Transverse colon (tissue), 4 donors: ENCODE results near the gene MAN1C1. TPM values are rescaled to one million over a fixed set of nuclear protein-coding genes. Genes with fewer than 3 reads are reported as not detected.

Source experiments
- DNase-seq: peaks from one replicate; pipeline ENCODE4 v3.0.0-alpha.2; 2019
- H3K27ac ChIP-seq, 4 donors: fragments of 200-600 bp; sonication (generic); 2 replicates each; pipeline ENCODE4 v1.5.1; 2016 to 2018; ENCODE audit warnings: inconsistent platforms in 4 of 4
- H3K27me3 ChIP-seq: fragments of 200-600 bp; sonication (generic); 2 replicates; pipeline ENCODE4 v1.5.1; 2017; ENCODE audit warnings: inconsistent platforms
- H3K36me3 ChIP-seq, 4 donors: fragments of 200-600 bp; sonication (generic); 2 replicates each; pipeline ENCODE4 v1.5.1; 2017 to 2019; ENCODE audit warnings: inconsistent platforms in 4 of 4
- H3K4me1 ChIP-seq, 4 donors: fragments of 200-600 bp; sonication (generic); 2 replicates each; pipeline ENCODE4 v1.5.1; 2017 to 2020; ENCODE audit warnings: inconsistent platforms in 4 of 4
- H3K4me3 ChIP-seq, 4 donors: fragments of 200-600 bp; sonication (generic); 1 replicate in 1 of 4; 2 replicates in 3 of 4; pipeline versions ENCODE4 v1.5.1 to v1.6.1; 2017 to 2019; ENCODE audit warnings: inconsistent platforms in 4 of 4
- H3K9me3 ChIP-seq, 2 donors: fragments of 200-600 bp; sonication (generic); 2 replicates each; pipeline ENCODE4 v1.5.1; 2017 to 2019; ENCODE audit warnings: inconsistent platforms in 2 of 2
- EP300 ChIP-seq: sonication (generic); formaldehyde crosslinking; IDR thresholded peaks from one replicate; pipeline ENCODE4 v1.6.1; 2017; ENCODE audit warnings: antibody characterized with exemption, low read depth
- POLR2A ChIP-seq: fragments of 450-650 bp; IDR thresholded peaks from one replicate; pipeline ENCODE4 v1.6.1; 2016; ENCODE audit warnings: antibody characterized with exemption, mild to moderate bottlenecking, moderate library complexity
- POLR2AphosphoS5 ChIP-seq, 3 donors: sonication (generic); formaldehyde crosslinking; IDR thresholded peaks; one replicate each; pipeline ENCODE4 v1.6.1; 2016; ENCODE audit warnings: antibody characterized with exemption in 3 of 3
- WGBS, 2 donors: methylation state at CpG; one replicate each; pipeline ENCODE4 v1.1.5; 2018; ENCODE audit warnings: low coverage in 1 of 2; 5-methylcytosine and 5-hydroxymethylcytosine counted together
- in situ Hi-C, 4 donors: fragments of 200-750 bp; cut with MboI; loops; one replicate each; pipeline versions ENCODE4 v1.15.0 to v1.15.1; 2017; ENCODE audit warnings: low sequenced_read_pairs in 3 of 4, low pct_ligation_motif_present in 1 of 4, low pct_unique_long_range_greater_than_20kb in 1 of 4
- intact Hi-C: fragments of 100-400 bp; cut with DNase I; formaldehyde crosslinking; loops from one replicate; pipeline ENCODE4 v1.15.1; 2023; ENCODE audit warnings: low total_unique reads
- total RNA-seq, 4 donors: library from RNA; depleted of rRNA; stranded (reverse); fragments of >200 nt; gene quantifications; one replicate each; pipeline ENCODE4 v1.1.0, GENCODE V29; 2016
- TF ChIP-seq, protein P1 (sequence below), 5 experiments: fragments of 200-600 bp in 3 of 5; fragments of 450-650 bp in 2 of 5; sonication (generic) in 3 of 5; IDR thresholded peaks; 1 replicate in 2 of 5; 2 replicates in 3 of 5; pipeline ENCODE4 v1.5.1; 2016 to 2017; ENCODE audit warnings: antibody characterized with exemption in 5 of 5, inconsistent platforms in 3 of 5, mild to moderate bottlenecking in 2 of 5, moderate library complexity in 1 of 5

The MAN1C1 gene
- total RNA-seq, 4 donors from 2014 or later, result 2.4 to 6.8 (median 4.3) TPM

GRCh38 chr1:25779388-25779787 is 162.8 kb downstream of the MAN1C1 start:
- Histone ChIP-seq H3K36me3 (no peaks in the 10 kb centered on the region), H3K9me3 (no peaks in the 10 kb centered on the region), H3K27ac (no peak overlapping the region), H3K27me3 (no peaks in the 10 kb centered on the region), H3K4me1 (peaks cover 0 to 24% (median 0%) of the 10 kb centered on the region in 4 donors), H3K4me3 (no peak overlapping the region)
- TF ChIP-seq, protein P1, sequence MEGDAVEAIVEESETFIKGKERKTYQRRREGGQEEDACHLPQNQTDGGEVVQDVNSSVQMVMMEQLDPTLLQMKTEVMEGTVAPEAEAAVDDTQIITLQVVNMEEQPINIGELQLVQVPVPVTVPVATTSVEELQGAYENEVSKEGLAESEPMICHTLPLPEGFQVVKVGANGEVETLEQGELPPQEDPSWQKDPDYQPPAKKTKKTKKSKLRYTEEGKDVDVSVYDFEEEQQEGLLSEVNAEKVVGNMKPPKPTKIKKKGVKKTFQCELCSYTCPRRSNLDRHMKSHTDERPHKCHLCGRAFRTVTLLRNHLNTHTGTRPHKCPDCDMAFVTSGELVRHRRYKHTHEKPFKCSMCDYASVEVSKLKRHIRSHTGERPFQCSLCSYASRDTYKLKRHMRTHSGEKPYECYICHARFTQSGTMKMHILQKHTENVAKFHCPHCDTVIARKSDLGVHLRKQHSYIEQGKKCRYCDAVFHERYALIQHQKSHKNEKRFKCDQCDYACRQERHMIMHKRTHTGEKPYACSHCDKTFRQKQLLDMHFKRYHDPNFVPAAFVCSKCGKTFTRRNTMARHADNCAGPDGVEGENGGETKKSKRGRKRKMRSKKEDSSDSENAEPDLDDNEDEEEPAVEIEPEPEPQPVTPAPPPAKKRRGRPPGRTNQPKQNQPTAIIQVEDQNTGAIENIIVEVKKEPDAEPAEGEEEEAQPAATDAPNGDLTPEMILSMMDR (IDR thresholded peaks at IDR 0.05), result no peak
- TF ChIP-seq POLR2A (no peak), EP300 (no peak), POLR2AphosphoS5 (IDR thresholded peaks at IDR 0.05) (no peak)
- in situ Hi-C loops (loop anchor here in 1 of 4 donors (25.0 kb wide), 1 partner anchor 167 kb away; the partner anchor contains the start of gene MAN1C1), intact Hi-C loops (no loop called here)
- WGBS, 2 donors, result 63% methylated on average over 8 of the region's 8 CpGs; no CpG with 5 or more reads in 1 of the 2 donors
- DNase-seq, result no peak

- H3K4me1 ChIP-seq, result peaks cover 0 to 25% (median 0%) of the 10 kb centered on the region in 4 donors
- DNase-seq, result no peak
- intact Hi-C loops (no loop called here), in situ Hi-C loops (loop anchor here in 1 of 4 donors (25.0 kb wide), 1 partner anchor 168 kb away; the partner anchor contains the start of gene MAN1C1)
- H3K27ac ChIP-seq, result no peak overlapping the region
- H3K27me3 ChIP-seq, result no peaks in the 10 kb centered on the region
- 86% methylated on average over 4 of the region's 4 CpGs; no CpG with 5 or more reads in 1 of the 2 donors for WGBS, 2 donors
- no peaks in the 10 kb centered on the region for H3K36me3 ChIP-seq
- TF ChIP-seq EP300 (no peak), POLR2AphosphoS5 (IDR thresholded peaks at IDR 0.05) (no peak)
- TF ChIP-seq, protein P1 (IDR thresholded peaks at IDR 0.05), result no peak
- no peaks in the 10 kb centered on the region for H3K9me3 ChIP-seq
- H3K4me3 ChIP-seq, result no peak overlapping the region
Observed at GRCh38 chr1:25779894-25780293, 163.3 kb downstream of the MAN1C1 start.

- WGBS, 2 donors, result 50 to 70% methylated on average over 3 to 9 of the region's 14 CpGs
- peak; percentile 39 for DNase-seq
Observed at GRCh38 chr1:25780318-25781129, 163.9 kb downstream of the MAN1C1 start.

GRCh38 chr1:25781130-25781433 is 164.5 kb downstream of the MAN1C1 start:
- H3K4me3 ChIP-seq, result no peak overlapping the region
- peaks cover 0 to 26% (median 0%) of the 10 kb centered on the region in 4 donors for H3K4me1 ChIP-seq
- H3K9me3 ChIP-seq, result no peaks in the 10 kb centered on the region
- in situ Hi-C loops, result loop anchor here in 1 of 4 donors (25.0 kb wide), 1 partner anchor 169 kb away; the partner anchor contains the start of gene MAN1C1
- H3K27me3 ChIP-seq, result no peaks in the 10 kb centered on the region
- 85% methylated on average over 3 of the region's 3 CpGs; no CpG with 5 or more reads in 1 of the 2 donors for WGBS, 2 donors
- no peaks in the 10 kb centered on the region for H3K36me3 ChIP-seq
- DNase-seq, result no peak
- TF ChIP-seq EP300 (no peak), POLR2A (no peak), POLR2AphosphoS5 (IDR thresholded peaks at IDR 0.05) (no peak)
- TF ChIP-seq, protein P1 (IDR thresholded peaks at IDR 0.05), result no peak
- no peak overlapping the region for H3K27ac ChIP-seq
- intact Hi-C loops, result no loop called here

More at GRCh38 chr1:25780318-25781129, 163.9 kb downstream of the MAN1C1 start:
- intact Hi-C loops, result no loop called here
- Histone ChIP-seq H3K9me3 (no peaks in the 10 kb centered on the region), H3K4me3 (no peak overlapping the region), H3K27me3 (no peaks in the 10 kb centered on the region), H3K27ac (no peak overlapping the region), H3K4me1 (peaks cover 0 to 28% (median 0%) of the 10 kb centered on the region in 4 donors), H3K36me3 (no peaks in the 10 kb centered on the region)
- in situ Hi-C loops, result loop anchor here in 1 of 4 donors (25.0 kb wide), 1 partner anchor 168 kb away; the partner anchor contains the start of gene MAN1C1
- no peak for TF ChIP-seq EP300
- TF ChIP-seq POLR2A, result no peak
- TF ChIP-seq POLR2AphosphoS5 (IDR thresholded peaks at IDR 0.05), result no peak
- TF ChIP-seq, protein P1 (IDR thresholded peaks at IDR 0.05), result no peak
